Measurements from ENCODE around the gene BCL11B.

Gene BCL11B

GRCh38 chr14:99267381-99267780 lies 4.6 kb downstream of the BCL11B start:
- no peak for DNase-seq

DNA sequence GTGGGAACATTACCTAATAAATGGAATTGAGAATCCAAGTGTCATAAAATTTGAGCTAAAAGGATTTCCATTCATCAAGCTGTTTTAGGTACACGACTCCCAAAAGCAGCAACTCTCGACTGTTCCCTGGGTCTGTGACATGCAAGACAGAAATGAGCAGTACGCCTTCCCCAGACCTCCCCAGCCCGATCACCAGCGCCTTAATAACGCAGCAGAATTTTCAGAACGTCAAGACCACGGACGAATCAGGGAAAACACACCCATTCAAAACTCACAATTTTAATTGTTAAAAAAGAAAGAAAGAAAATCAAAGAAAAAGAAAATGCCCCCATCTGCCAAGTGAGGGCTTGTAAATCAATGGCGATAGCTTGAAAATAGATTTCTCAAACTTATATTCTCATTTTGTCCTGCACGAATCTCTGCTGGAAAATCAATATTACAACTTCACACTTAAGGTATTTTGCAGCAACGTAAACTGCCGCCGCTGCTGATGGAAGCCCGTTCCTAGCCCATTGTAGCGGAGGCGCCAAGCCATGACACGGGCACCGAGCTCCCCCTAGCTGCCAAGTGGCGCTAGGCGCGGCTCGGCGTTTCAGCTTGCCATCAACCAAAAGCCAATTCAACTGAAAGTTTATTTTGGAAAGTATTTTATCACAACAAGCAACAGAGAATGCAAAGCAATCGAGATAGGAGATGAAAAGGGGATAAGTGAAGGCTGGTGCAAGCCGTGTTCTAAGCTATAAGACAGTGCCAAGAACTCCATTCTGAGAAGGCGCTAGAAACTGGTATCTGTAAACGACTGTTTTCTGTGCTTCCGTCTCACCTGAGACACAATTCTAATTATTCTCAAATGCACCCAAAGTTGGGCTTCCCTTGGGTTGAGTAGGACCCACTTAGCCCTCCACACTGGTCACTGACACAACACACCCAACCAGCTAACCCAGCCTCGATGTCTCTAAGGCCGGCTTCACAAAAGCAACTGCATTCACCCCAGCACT lies 5.5 kb downstream of the BCL11B start:
- peak; percentile 81 for DNase-seq

DNA sequence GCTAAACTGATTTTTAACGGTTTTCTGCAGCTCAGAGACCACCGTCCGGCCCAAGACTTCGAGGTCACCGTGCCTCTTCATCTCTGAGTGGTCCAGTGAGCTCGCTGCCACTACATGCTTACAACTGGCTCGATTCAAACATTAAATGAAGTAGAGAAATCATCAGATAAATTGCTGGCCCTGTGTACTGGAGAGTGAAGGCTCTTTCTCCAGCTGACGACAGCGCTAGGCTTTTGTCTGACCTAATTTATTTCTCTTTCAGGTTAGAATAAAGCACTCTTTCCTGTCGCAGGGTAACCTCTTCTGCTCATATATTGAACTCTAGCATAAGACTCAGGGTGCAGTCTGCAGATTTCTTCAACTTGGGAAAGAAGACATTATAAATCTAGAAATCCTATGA lies 6.4 kb downstream of the BCL11B start:
- DNase-seq = no peak

GRCh38 chr14:99264691-99265450 lies 7.1 kb downstream of the BCL11B start:
- DNase-seq = no peak

DNA sequence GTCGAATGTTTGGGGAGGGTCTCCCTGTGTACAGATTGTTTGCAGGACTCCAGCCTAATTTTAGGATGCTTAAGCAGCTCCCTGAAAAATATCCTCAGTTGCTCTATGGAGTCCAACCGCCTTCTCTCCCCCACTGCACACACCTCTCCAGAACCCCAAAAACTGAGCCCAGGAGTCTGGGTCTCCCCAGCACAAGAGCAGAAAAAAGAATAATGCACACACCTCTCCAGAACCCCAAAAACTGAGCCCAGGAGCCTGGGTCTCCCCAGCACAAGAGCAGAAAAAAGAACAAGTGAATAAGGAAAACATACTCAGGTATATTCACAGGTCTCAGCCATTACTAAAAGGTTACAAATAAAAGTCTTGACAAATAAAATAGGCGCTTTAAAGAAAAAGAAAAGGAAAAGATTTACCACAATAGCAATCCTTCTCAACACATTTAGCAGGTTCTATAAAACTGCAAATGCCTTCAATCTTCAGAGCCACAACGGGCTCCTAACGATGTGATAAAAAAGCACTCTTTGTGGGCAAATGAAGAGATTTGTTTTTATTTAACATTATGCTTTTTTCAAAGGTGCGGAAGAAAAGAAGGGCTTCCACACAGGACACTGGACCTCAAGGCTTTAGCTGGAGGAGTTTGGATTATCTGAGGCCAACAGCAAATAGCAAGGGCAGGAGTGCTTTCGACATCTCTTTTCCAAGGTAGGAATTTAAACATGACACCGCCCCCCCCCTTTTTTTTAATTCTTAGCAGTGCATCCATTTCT lies 8.2 kb downstream of the BCL11B start:
- DNase-seq = no peak

- DNase-seq = no peak
Observed at GRCh38 chr14:99262977-99263448, 9.0 kb downstream of the BCL11B start.

- peak; percentile 90 for DNase-seq
Observed at GRCh38 chr14:99261912-99262787, 9.8 kb downstream of the BCL11B start.

DNA sequence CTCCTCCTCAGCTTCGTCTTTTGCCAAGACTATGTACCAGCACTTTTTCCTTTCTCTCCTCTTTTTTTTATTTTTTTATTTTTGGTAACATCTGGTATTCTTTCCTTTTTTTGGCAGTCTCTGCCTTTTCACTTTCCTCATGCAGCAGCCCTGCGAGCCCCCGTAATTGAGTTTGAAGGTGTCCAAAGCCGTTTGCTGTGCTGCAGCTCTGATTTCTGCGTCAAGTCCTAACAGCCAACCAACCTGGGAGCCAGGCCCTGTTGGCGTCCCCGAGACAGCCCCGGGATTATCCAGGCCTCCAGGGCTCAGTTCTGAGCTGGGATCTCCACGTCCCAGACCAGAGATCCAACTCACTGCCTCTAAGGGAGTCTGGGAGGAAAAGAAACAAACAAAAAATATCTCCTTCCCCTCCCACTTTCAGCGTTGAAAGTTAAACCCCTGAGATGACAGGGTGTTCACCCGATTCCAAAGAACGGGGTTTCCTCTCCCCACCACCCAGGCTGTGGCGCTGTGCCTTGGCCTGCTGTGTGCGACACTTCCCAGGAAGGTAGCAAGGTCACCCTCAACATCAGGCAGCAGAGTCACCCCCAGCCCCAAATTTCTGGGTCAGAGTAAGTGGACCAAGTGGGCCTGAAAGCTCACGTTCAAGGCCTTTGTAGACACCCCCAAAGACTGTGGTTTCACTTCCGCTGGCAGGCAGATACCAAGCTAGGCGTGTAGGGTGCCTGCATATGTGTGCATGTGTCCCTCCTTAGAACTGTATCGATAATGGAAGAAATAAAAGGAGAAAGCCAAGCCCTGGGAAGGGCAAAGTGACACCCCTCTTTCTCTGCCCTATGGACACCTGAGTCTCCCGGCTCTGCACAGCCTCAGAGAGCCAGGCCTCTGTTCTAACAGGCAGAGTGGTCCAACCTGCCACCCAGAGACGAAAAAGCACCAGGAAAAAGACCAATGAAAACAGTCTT lies 11.1 kb downstream of the BCL11B start:
- DNase-seq = peak; percentile 72

DNA sequence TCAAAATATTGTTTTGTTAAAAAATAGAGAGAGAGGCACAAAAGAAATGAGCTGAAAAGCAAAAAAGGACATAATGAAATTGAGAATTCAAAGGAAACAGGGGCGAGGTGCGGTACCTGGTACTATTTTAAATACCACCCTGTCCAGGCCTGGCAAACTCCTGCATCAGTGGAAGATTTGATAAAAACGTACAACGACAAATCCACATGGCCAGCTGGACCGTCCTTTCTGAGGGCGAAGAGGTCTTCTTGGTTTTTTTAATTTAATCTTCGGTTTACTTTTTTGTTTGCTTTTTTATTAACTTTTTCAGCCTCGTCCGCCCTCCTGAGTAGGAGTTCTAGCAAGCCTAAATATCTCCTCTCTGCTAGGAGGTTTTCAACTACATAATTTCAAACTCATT lies 11.9 kb downstream of the BCL11B start:
- DNase-seq = no peak

DNA sequence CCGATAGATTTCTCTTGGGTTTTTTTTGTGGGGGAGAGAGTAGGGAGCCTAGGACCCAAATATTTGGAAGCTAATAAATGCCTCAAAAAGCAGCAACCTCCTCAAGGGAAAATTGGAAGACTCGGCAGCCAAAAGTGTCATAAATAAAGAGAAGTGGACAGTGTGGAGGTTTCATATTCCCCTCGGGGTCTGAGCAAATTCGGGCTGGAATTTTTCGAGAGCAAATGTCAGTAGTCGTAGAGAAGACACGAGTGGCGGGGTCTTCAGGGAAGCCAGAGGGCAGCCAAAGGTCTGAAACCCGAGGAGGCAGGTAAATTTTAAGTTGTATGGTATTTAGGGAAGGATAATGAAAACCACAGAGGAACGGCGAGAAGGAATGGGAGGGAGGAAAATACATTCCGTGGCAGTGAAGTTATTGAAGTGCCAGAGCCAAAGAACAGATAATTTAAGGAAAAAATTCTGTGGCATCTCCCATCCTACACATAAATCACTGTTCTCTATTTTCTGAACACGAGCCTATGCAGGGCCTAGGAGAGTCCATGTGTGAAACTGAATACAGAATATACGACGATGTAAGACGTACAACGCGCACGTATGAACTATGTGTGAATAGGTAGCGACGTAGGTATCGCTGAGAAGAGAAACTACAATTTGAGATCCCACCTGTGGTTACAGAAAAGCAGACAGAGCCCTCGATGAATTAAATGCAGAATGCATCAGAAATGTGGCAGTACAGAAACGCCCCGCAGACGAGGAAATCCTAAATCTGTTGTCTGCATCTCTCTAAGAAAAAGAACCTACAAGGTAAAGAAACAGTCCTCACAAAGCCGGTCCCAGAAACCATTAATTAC lies 12.9 kb downstream of the BCL11B start:
- peak; percentile 62 for DNase-seq

GRCh38 chr14:99258341-99258861 lies 13.6 kb downstream of the BCL11B start:
- DNase-seq = no peak

GRCh38 chr14:99257673-99258221 lies 14.2 kb downstream of the BCL11B start:
- no peak for DNase-seq

DNA sequence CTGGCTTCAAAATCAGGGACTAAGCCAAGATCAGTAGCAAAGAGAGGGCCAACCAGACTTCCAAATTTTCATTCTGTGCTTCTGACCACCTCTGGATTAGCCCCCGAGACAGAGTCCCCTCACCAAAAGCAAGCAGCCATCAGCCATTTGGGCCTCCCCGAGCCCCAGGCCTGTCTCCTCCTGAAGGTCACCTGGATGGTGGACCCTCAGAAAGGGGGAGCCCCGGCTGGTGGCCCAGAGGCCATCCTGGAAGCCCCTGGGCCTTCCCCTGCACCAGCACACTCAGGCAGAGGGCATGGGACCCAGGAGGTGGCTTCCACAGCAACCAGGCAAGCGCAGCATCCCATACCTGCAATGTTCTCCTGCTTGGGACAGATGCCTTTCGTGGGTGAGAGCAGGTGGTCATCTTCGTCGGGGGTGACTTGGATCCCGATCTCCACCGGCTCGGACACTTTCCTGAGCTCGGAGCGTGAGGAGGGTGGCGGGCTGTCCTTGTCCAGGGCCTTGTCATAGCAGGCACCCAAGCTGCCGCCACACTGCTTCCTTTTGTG lies 14.8 kb downstream of the BCL11B start:
- DNase-seq = no peak

GRCh38 chr14:99256483-99256874 lies 15.5 kb downstream of the BCL11B start:
- DNase-seq = peak; percentile 13

DNA sequence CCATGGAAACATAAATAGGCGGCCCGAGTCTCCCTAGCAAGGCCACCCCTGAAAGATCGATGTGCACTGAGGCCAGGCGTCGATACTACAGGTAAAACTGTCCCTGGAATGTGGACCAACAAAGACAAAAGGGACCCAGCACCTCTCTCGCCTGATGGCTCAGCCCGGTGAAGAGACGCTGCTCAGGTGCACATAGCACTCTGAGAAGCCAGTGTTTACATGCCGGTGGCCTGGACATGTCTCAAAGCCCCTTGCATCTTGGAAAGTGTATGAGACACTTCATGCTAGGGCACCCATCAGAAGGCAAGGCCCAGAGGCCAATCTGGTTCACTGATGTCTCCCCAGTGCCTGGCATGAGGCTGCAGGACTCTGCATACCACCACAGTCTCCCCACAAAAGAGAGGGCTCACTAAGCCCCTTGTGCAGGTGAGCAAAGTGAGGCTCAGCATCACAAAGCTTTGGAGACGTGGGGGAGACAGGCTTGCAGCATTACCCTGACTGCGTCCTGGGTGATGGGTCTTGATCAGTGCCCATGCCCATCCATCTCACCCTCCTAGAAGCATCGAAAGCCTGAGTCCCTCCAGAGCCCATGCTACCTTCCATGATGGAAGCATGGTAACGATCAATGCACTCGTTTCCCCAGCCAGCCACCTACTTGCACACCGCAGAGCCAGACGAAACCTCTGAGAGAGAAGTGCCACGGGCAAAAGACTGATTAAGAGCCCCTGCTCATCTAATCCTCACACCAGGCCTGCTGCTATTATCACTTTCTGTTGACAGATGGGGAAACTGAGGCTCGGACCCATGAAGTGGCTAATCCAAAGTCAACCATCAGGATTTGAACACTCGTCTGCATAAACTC lies 16.1 kb downstream of the BCL11B start:
- DNase-seq = peak; percentile 20

GRCh38 chr14:99254328-99255009 lies 17.5 kb downstream of the BCL11B start:
- DNase-seq = peak; percentile 4

DNA sequence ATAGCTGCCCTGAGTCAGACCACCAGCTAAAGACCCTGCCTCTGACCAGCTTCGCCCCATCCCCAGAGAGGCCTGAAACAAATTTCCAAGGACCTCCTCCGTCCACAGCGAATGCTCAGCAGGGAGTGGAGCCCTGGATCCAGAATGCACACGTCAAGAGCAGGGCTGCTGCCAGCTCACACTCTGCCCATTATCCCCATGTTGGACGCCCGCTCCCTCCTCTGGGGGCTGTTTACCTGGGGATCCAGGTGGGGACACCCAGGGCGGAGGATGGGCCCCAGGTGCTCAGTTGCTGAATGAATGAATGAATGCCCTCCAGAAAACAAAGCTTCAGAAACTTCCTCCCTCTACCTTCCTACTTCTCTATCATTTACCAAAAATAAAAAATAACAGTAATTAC lies 18.1 kb downstream of the BCL11B start:
- no peak for DNase-seq

All from CD4-positive, alpha-beta T cell treated with Interleukin-15 for 1 hour (primary cell).